Hepatocyte (in vitro differentiated cells): Measurements from ENCODE around the gene PASD1. TPM values are rescaled to one million over a fixed set of nuclear protein-coding genes. Genes with fewer than 3 reads are reported as not detected.

ENCODE experiments used
- DNase-seq: peaks from one replicate; pipeline ENCODE4 v3.0.0-alpha.2; 2016; ENCODE audit warnings: low spot score
- H2AFZ ChIP-seq: fragments of 200-600 bp; sonication (generic); 2 replicates; pipeline ENCODE4 v1.6.0; 2016; ENCODE audit warnings: antibody characterized with exemption, mild to moderate bottlenecking
- H3K27ac ChIP-seq: fragments of 200-600 bp; sonication (generic); 2 replicates; pipeline ENCODE4 v1.5.1; 2016; ENCODE audit warnings: mild to moderate bottlenecking
- H3K27me3 ChIP-seq: fragments of 200-600 bp; sonication (generic); 2 replicates; pipeline ENCODE4 v1.6.1; 2016
- H3K36me3 ChIP-seq: fragments of 200-600 bp; sonication (generic); replicated peaks from 2 replicates; pipeline ENCODE4 v1.5.1; 2016; ENCODE audit warnings: low read depth; ENCODE audit not compliant: insufficient read depth
- H3K4me1 ChIP-seq: fragments of 200-600 bp; sonication (generic); 2 replicates; pipeline ENCODE4 v1.5.1; 2016; ENCODE audit warnings: mild to moderate bottlenecking, moderate library complexity; ENCODE audit not compliant: insufficient read depth
- H3K4me2 ChIP-seq: fragments of 200-600 bp; sonication (generic); 2 replicates; pipeline ENCODE4 v1.6.0; 2016
- H3K4me3 ChIP-seq: fragments of 200-600 bp; sonication (generic); 2 replicates; pipeline ENCODE4 v1.5.1; 2016; ENCODE audit warnings: mild to moderate bottlenecking
- H3K79me2 ChIP-seq: fragments of 200-600 bp; sonication (generic); 2 replicates; pipeline ENCODE4 v1.6.0; 2017; ENCODE audit warnings: mild to moderate bottlenecking
- H3K9me2 ChIP-seq: fragments of 200-600 bp; sonication (generic); replicated peaks from 2 replicates; pipeline ENCODE4 v1.6.0; 2017; ENCODE audit warnings: mild to moderate bottlenecking; ENCODE audit not compliant: insufficient read depth
- H3K9me3 ChIP-seq: fragments of 200-600 bp; sonication (generic); 2 replicates; pipeline ENCODE4 v1.5.1; 2016; ENCODE audit warnings: low read depth, mild to moderate bottlenecking
- H4K20me1 ChIP-seq: fragments of 200-600 bp; sonication (generic); 2 replicates; pipeline ENCODE4 v1.6.0; 2016; ENCODE audit warnings: mild to moderate bottlenecking; ENCODE audit not compliant: insufficient read depth, poor library complexity, severe bottlenecking
- CTCF ChIP-seq: fragments of 200-600 bp; sonication (generic); IDR thresholded peaks from 2 replicates; pipeline ENCODE4 v1.5.1; 2016; ENCODE audit warnings: antibody characterized with exemption, mild to moderate bottlenecking; ENCODE audit not compliant: poor library complexity
- EZH2 ChIP-seq: fragments of 200-600 bp; sonication (generic); IDR thresholded peaks from 2 replicates; pipeline ENCODE4 v1.6.1; 2016; ENCODE audit warnings: antibody characterized with exemption, mild to moderate bottlenecking, borderline replicate concordance
- EZH2phosphoT487 ChIP-seq: fragments of 200-600 bp; sonication (generic); IDR thresholded peaks from one replicate; pipeline ENCODE4 v1.6.1; 2018; ENCODE audit warnings: antibody characterized with exemption, mild to moderate bottlenecking, low read depth, moderate library complexity; ENCODE audit not compliant: unreplicated experiment, severe bottlenecking
- WGBS: methylation state at CpG from one replicate; pipeline ENCODE4 v1.1.6; 2016; ENCODE audit warnings: low lambda C conversion rate; ENCODE audit errors: missing lambda C conversion rate; 5-methylcytosine and 5-hydroxymethylcytosine counted together
- polyA plus RNA-seq: library from polyadenylated mRNA; unstranded; fragments of >200 nt; fragmentation: Nextera tagmentation; extraction: Ambion mirVana; gene quantifications from 2 replicates; pipeline ENCODE4 v1.2.1, GENCODE V29; 2016
- total RNA-seq: library from RNA; depleted of rRNA; stranded (reverse); fragments of >200 nt; gene quantifications from 2 replicates; pipeline ENCODE4 v1.2.3, GENCODE V29; 2014

Gene PASD1
- total and polyA plus RNA-seq, 2 experiments from 2014 or later = not detected

GRCh38 chrX:151713849-151714248 lies 150.4 kb downstream of the PASD1 start:
- no peak for TF ChIP-seq EZH2
- no peak for TF ChIP-seq EZH2phosphoT487
- TF ChIP-seq CTCF = no peak
- H3K4me2 ChIP-seq = no peak overlapping the region

DNA sequence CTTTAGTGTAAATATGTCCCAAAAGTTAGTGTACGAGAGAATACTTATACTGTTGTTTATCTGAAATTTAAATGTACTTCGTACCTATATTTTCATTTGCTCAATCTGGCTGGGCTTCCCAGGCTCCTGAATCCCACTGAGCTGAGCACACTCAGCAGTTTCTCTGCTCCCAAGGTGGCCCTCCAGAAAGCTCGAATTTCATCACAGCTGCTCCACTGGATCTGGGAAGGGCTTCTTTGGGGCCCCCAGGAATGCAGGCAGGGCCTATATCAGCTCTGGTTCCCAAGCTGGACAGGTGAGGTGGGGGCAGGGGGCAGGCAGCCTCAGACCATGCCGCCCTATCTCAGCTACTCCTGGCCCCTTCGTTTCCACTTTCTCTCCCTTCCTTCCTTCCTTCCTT lies 150.9 kb downstream of the PASD1 start:
- Histone ChIP-seq H3K27me3 (no peaks in the 10 kb centered on the region), H3K9me2 (no peaks in the 10 kb centered on the region), H3K36me3 (no peaks in the 10 kb centered on the region), H4K20me1 (no peaks in the 10 kb centered on the region), H3K27ac (no peak overlapping the region), H3K4me3 (no peak overlapping the region), H3K4me1 (no peaks in the 10 kb centered on the region), H3K79me2 (no peaks in the 10 kb centered on the region), H3K9me3 (no peaks in the 10 kb centered on the region), H2AFZ (no peak overlapping the region), H3K4me2 (no peak overlapping the region)
- TF ChIP-seq EZH2 (no peak), CTCF (no peak), EZH2phosphoT487 (no peak)
- WGBS = 59% methylated on average over 5 of the region's 5 CpGs
- no peak for DNase-seq

More at GRCh38 chrX:151713849-151714248, 150.4 kb downstream of the PASD1 start:
- H3K27ac ChIP-seq = no peak overlapping the region
- no peaks in the 10 kb centered on the region for H3K4me1 ChIP-seq
- H3K79me2 ChIP-seq = no peaks in the 10 kb centered on the region
- H4K20me1 ChIP-seq = no peaks in the 10 kb centered on the region
- 57% methylated on average over 3 of the region's 3 CpGs for WGBS
- no peaks in the 10 kb centered on the region for H3K36me3 ChIP-seq
- DNase-seq = peak; percentile 29
- H3K27me3 ChIP-seq = no peaks in the 10 kb centered on the region
- H3K9me2 ChIP-seq = no peaks in the 10 kb centered on the region
- H3K9me3 ChIP-seq = no peaks in the 10 kb centered on the region
- H2AFZ ChIP-seq = no peak overlapping the region
- H3K4me3 ChIP-seq = no peak overlapping the region

DNA sequence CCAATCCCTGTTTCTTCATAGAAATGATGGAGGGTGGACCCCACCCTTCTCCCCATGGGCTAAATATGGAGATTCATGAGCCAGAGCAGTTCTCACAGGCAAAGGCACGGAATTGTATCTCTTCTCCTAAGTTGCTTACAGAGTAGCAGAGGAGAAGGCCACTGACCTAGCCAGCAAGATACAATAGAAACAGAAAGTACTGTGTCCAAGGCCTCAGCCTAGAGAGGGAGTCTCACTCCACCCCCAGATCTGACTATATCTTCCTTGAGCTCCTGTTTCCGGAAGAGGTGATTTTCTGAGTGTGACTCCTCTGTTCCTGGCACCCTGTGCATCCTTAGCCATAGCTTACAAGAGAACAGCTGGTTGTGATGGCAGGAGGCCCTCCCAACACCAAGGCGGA lies 152.3 kb downstream of the PASD1 start, which contains the start of gene FATE1:
Gene FATE1 (plus strand): TSS at position 284 of the 400 bp plus-strand sequence. CDS start 85 bp downstream, at position 369.
- H4K20me1 ChIP-seq = no peaks in the 10 kb centered on the region
- H3K79me2 ChIP-seq = no peaks in the 10 kb centered on the region
- no peak within 1 kb of the TSS for H2AFZ ChIP-seq
- H3K4me3 ChIP-seq = no peak within 1 kb of the TSS
- no peaks in the 10 kb centered on the region for H3K27me3 ChIP-seq
- no peak for DNase-seq
- no peak within 1 kb of the TSS for H3K27ac ChIP-seq
- H3K4me2 ChIP-seq = no peak within 1 kb of the TSS
- no peaks in the 10 kb centered on the region for H3K4me1 ChIP-seq
- no peaks in the 10 kb centered on the region for H3K9me2 ChIP-seq
- H3K36me3 ChIP-seq = no peaks in the 10 kb centered on the region
- WGBS = 63% methylated on average over 3 of the region's 3 CpGs
- TF ChIP-seq EZH2phosphoT487 = no peak
- no peak for TF ChIP-seq EZH2
- TF ChIP-seq CTCF = no peak
- no peaks in the 10 kb centered on the region for H3K9me3 ChIP-seq
